A673 (cell line): ENCODE results near the gene SLFN14. TPM values are rescaled to one million over a fixed set of nuclear protein-coding genes. Genes with fewer than 3 reads are reported as not detected.

Experiments used
- BruUV-seq: library from RNA; stranded (reverse); fragments of 400-500 nt; replicated peaks from 2 replicates; lab custom pipeline; 2021; lab: Mats Ljungman, UMichigan
- CTCF ChIA-PET: fragments of 300-600 bp; sonication (Branson Sonifier 250); formaldehyde crosslinking; loops from one replicate; lab custom pipeline; 2022; ENCODE audit warnings: antibody characterized with exemption; lab: Charles Lee
- POLR2A ChIA-PET: fragments of 300-600 bp; sonication (Branson Sonifier 250); formaldehyde crosslinking; loops from one replicate; lab custom pipeline; 2022; ENCODE audit warnings: antibody characterized with exemption; ENCODE audit not compliant: low non-redundant PET; lab: Charles Lee
- DNase-seq: peaks from one replicate; pipeline ENCODE4 v3.0.0-alpha.2; 2015; ENCODE audit warnings: low spot score
- H3K27ac ChIP-seq: fragments of 200-600 bp; sonication (generic); 2 replicates; pipeline ENCODE4 v1.5.1; 2016; ENCODE audit warnings: mixed run types, low read depth, mild to moderate bottlenecking, mixed read lengths, antibody characterized with exemption, low read length; ENCODE audit not compliant: poor library complexity, severe bottlenecking
- H3K27me3 ChIP-seq: fragments of 200-600 bp; sonication (generic); replicated peaks from 2 replicates; pipeline ENCODE4 v1.6.1; 2017; ENCODE audit warnings: mixed run types, low read depth, mild to moderate bottlenecking, mixed read lengths, antibody characterized with exemption, low read length; ENCODE audit not compliant: insufficient read depth, poor library complexity
- H3K36me3 ChIP-seq: fragments of 200-600 bp; sonication (generic); 2 replicates; pipeline ENCODE4 v1.6.1; 2016; ENCODE audit warnings: mixed run types, mild to moderate bottlenecking, mixed read lengths, antibody characterized with exemption, low read length; ENCODE audit not compliant: insufficient read depth, poor library complexity, severe bottlenecking
- H3K4me1 ChIP-seq: fragments of 200-600 bp; sonication (generic); 2 replicates; pipeline ENCODE4 v1.6.1; 2017; ENCODE audit warnings: mixed run types, mild to moderate bottlenecking, mixed read lengths, antibody characterized with exemption, low read length; ENCODE audit not compliant: insufficient read depth, poor library complexity, severe bottlenecking
- H3K4me3 ChIP-seq: fragments of 200-600 bp; sonication (generic); 2 replicates; pipeline ENCODE4 v1.5.1; 2016; ENCODE audit warnings: low read depth, mixed run types, mild to moderate bottlenecking, mixed read lengths, low read length; ENCODE audit not compliant: poor library complexity, severe bottlenecking
- H3K9me3 ChIP-seq: fragments of 200-600 bp; sonication (generic); 2 replicates; pipeline ENCODE4 v1.6.1; 2016; ENCODE audit warnings: mixed run types, low read depth, mild to moderate bottlenecking, mixed read lengths, antibody characterized with exemption, low read length; ENCODE audit not compliant: poor library complexity, severe bottlenecking
- CTCF ChIP-seq: fragments of 300-800, 200-600 bp; sonication (generic); conservative IDR thresholded peaks from 2 replicates; pipeline ENCODE4 v1.5.1; 2017; ENCODE audit warnings: low read depth, mild to moderate bottlenecking, antibody characterized with exemption, low read length, moderate library complexity, mixed read lengths
- EZH2 ChIP-seq: fragments of 200-600 bp; sonication (generic); IDR thresholded peaks from 2 replicates; pipeline ENCODE4 v1.6.1; 2017; ENCODE audit warnings: borderline replicate concordance, low read depth, mild to moderate bottlenecking, mixed read lengths, antibody characterized with exemption, low read length; ENCODE audit not compliant: poor library complexity, severe bottlenecking
- intact Hi-C: fragments of 100-400 bp; cut with micrococcal nuclease; formaldehyde crosslinking; loops from one replicate; pipeline ENCODE4 v1.10.0; 2022; ENCODE audit not compliant: unreplicated experiment
- total RNA-seq: library from RNA; stranded (reverse); gene quantifications from 2 replicates; pipeline ENCODE4 v1.2.3, GENCODE V29; 2021

The SLFN14 gene
- total RNA-seq, 1 experiment from 2014 or later = not detected

- Histone ChIP-seq H3K9me3 (no peaks in the 10 kb centered on the region), H3K4me1 (no peaks in the 10 kb centered on the region), H3K4me3 (no peak overlapping the region), H3K27me3 (no peaks in the 10 kb centered on the region), H3K27ac (no peak overlapping the region), H3K36me3 (no peaks in the 10 kb centered on the region)
- CTCF ChIA-PET = no interaction called here
- no peak for DNase-seq
- BruUV-seq = no TSS peak
- POLR2A ChIA-PET = no interaction called here
- no peak for TF ChIP-seq EZH2
- TF ChIP-seq CTCF = no peak
- intact Hi-C loops = no loop called here
These were observed 11.6 kb downstream of the SLFN14 start for GRCh38 chr17:35548978-35549377.

- Histone ChIP-seq H3K9me3 (no peaks in the 10 kb centered on the region), H3K27ac (no peak overlapping the region), H3K36me3 (no peaks in the 10 kb centered on the region), H3K4me1 (no peaks in the 10 kb centered on the region), H3K27me3 (no peaks in the 10 kb centered on the region), H3K4me3 (no peak overlapping the region)
- TF ChIP-seq EZH2 = no peak
- no peak for TF ChIP-seq CTCF
- no peak for DNase-seq
- intact Hi-C loops = no loop called here
- no TSS peak for BruUV-seq
- POLR2A ChIA-PET = no interaction called here
- CTCF ChIA-PET = no interaction called here
These were observed 12.3 kb downstream of the SLFN14 start for GRCh38 chr17:35548208-35548810.

- Histone ChIP-seq H3K27me3 (no peaks in the 10 kb centered on the region), H3K36me3 (no peaks in the 10 kb centered on the region), H3K27ac (no peak overlapping the region), H3K9me3 (no peaks in the 10 kb centered on the region), H3K4me3 (no peak overlapping the region), H3K4me1 (no peaks in the 10 kb centered on the region)
- BruUV-seq = no TSS peak
- intact Hi-C loops = no loop called here
- DNase-seq = no peak
- TF ChIP-seq EZH2 (no peak), CTCF (no peak)
- ChIA-PET CTCF (no interaction called here), POLR2A (no interaction called here)
These were observed 14.1 kb downstream of the SLFN14 start for GRCh38 chr17:35546487-35546886.
